Body of pancreas (tissue), 4 donors: ENCODE data around the gene FAM83D. TPM values are rescaled to one million over a fixed set of nuclear protein-coding genes. Genes with fewer than 3 reads are reported as not detected.

Experiments used
- ATAC-seq: fragments of 150-250 bp; one replicate; pipeline ENCODE4 v1.9.1; 2016
- DNase-seq, 4 donors: peaks; one replicate each; pipeline ENCODE4 v3.0.0-alpha.2; 2019
- H3K27ac ChIP-seq, 4 donors: fragments of 200-600 bp; sonication (generic); 1 replicate in 3 of 4; 2 replicates in 1 of 4; pipeline versions ENCODE4 v1.5.1 to v1.6.1; 2016 to 2019; ENCODE audit warnings: mild to moderate bottlenecking in 1 of 4, mixed read lengths in 1 of 4, moderate library complexity in 1 of 4
- H3K27me3 ChIP-seq, 2 donors: fragments of 200-600 bp; sonication (generic); one replicate each; pipeline ENCODE4 v1.6.0; 2016; ENCODE audit warnings: mild to moderate bottlenecking in 1 of 2
- H3K36me3 ChIP-seq, 2 donors: fragments of 200-600 bp; sonication (generic); replicated peaks in 1 of 2; 2 replicates each; pipeline ENCODE4 v1.5.1; 2016; ENCODE audit warnings: low read depth in 2 of 2; ENCODE audit not compliant: insufficient read depth in 1 of 2
- H3K4me1 ChIP-seq: fragments of 200-600 bp; sonication (generic); one replicate; pipeline ENCODE4 v1.6.0; 2016
- H3K4me3 ChIP-seq, 2 donors: fragments of 200-600 bp; sonication (generic); 1 replicate in 1 of 2; 2 replicates in 1 of 2; pipeline ENCODE4 v1.5.1; 2016 to 2019
- H3K9me3 ChIP-seq, 3 donors: fragments of 200-600 bp; sonication (generic); 1 replicate in 2 of 3; 2 replicates in 1 of 3; pipeline ENCODE4 v1.5.1; 2016
- CTCF ChIP-seq, 7 experiments: fragments of 450-650 bp in 4 of 7; fragments of 200-600 bp in 3 of 7; sonication (generic) in 3 of 7; IDR thresholded peaks; one replicate each; pipeline ENCODE4 v1.5.1; 2016 to 2019; ENCODE audit warnings: antibody characterized with exemption in 7 of 7
- POLR2A ChIP-seq, 3 donors: fragments of 450-650 bp; IDR thresholded peaks; one replicate each; pipeline ENCODE4 v1.6.1; 2016; ENCODE audit warnings: antibody characterized with exemption in 3 of 3, mild to moderate bottlenecking in 2 of 3
- WGBS, 2 donors: methylation state at CpG; one replicate each; pipeline ENCODE4 v1.1.5; 2017; 5-methylcytosine and 5-hydroxymethylcytosine counted together
- intact Hi-C: fragments of 100-400 bp; cut with DNase I; formaldehyde crosslinking; loops from one replicate; pipeline ENCODE4 v1.15.1; 2023
- total RNA-seq, 2 donors: library from RNA; depleted of rRNA; stranded (reverse); fragments of >200 nt; gene quantifications; one replicate each; pipeline ENCODE4 v1.1.0, GENCODE V29; 2016

Gene FAM83D
- total RNA-seq, 2 donors from 2014 or later: 0.52 TPM; not detected in 1

GRCh38 chr20:38985603-38986170 is 59.5 kb downstream of the FAM83D start:
- Histone ChIP-seq H3K9me3 (no peaks in the 10 kb centered on the region), H3K27ac (peak overlapping the region in 2 of 4 donors; percentile 18 to 63), H3K4me3 (no peak overlapping the region), H3K36me3 (peaks cover 0 to 7% of the 10 kb centered on the region in 2 donors), H3K4me1 (peaks cover 8% of the 10 kb centered on the region), H3K27me3 (no peaks in the 10 kb centered on the region)
- intact Hi-C loops: no loop called here
- ATAC-seq: peak; percentile 70
- 43 to 50% methylated on average over 1 of the region's 1 CpG for WGBS, 2 donors
- TF ChIP-seq POLR2A (IDR thresholded peaks at IDR 0.05) (no peak), CTCF (IDR thresholded peaks at IDR 0.05) (no peak)
- DNase-seq: no peak

GRCh38 chr20:38986663-38987062 is 60.4 kb downstream of the FAM83D start:
- Histone ChIP-seq H3K9me3 (no peaks in the 10 kb centered on the region), H3K4me3 (no peak overlapping the region), H3K4me1 (peaks cover 8% of the 10 kb centered on the region), H3K36me3 (peaks cover 0 to 7% of the 10 kb centered on the region in 2 donors), H3K27ac (peak overlapping the region in 1 of 4 donors; percentile 63), H3K27me3 (no peaks in the 10 kb centered on the region)
- ATAC-seq (no peak), DNase-seq (no peak)
- intact Hi-C loops: no loop called here
- WGBS, 2 donors: 74 to 90% methylated on average over 2 of the region's 2 CpGs
- TF ChIP-seq POLR2A (IDR thresholded peaks at IDR 0.05) (no peak), CTCF (IDR thresholded peaks at IDR 0.05) (no peak)

- Histone ChIP-seq H3K9me3 (no peaks in the 10 kb centered on the region), H3K27ac (no peak overlapping the region), H3K4me3 (no peak overlapping the region), H3K27me3 (no peaks in the 10 kb centered on the region), H3K4me1 (peaks cover 8% of the 10 kb centered on the region), H3K36me3 (peaks cover 0 to 7% of the 10 kb centered on the region in 2 donors)
- intact Hi-C loops: no loop called here
- ATAC-seq (no peak), DNase-seq (no peak)
- WGBS, 2 donors: 80 to 89% methylated on average over 4 of the region's 4 CpGs
- TF ChIP-seq CTCF (IDR thresholded peaks at IDR 0.05): no peak
- TF ChIP-seq POLR2A (IDR thresholded peaks at IDR 0.05): no peak
Measured at GRCh38 chr20:38987777-38988176, 61.6 kb downstream of the FAM83D start.

GRCh38 chr20:38990728-38991127 is 64.5 kb downstream of the FAM83D start:
- Histone ChIP-seq H3K27ac (no peak overlapping the region), H3K9me3 (no peaks in the 10 kb centered on the region), H3K4me3 (no peak overlapping the region), H3K27me3 (no peaks in the 10 kb centered on the region), H3K36me3 (peaks cover 0 to 4% of the 10 kb centered on the region in 2 donors), H3K4me1 (peaks cover 3% of the 10 kb centered on the region)
- intact Hi-C loops: loop anchor here (10.0 kb wide), 1 partner anchor 64 kb away; no protein-coding TSS in a partner anchor
- TF ChIP-seq POLR2A (IDR thresholded peaks at IDR 0.05) (no peak), CTCF (IDR thresholded peaks at IDR 0.05) (no peak)
- DNase-seq (no peak), ATAC-seq (no peak)
- WGBS, 2 donors: 94 to 96% methylated on average over 1 of the region's 1 CpG
